DOHH2 (cell line): Measurements from ENCODE around the gene MRPL49.
A peak's percentile ranks its signal among the peaks of the same experiment; 100 is the strongest.

ENCODE experiments used
- H3F3A ChIP-seq: fragments of 200-600 bp; sonication (generic), shearing (Covaris generic); 2 replicates; pipeline ENCODE4 v1.6.0; 2016; ENCODE audit warnings: antibody characterized with exemption, mild to moderate bottlenecking; ENCODE audit not compliant: control insufficient read depth, insufficient read depth
- H3K27ac ChIP-seq: fragments of 200-600 bp; sonication (generic); 2 replicates; pipeline ENCODE4 v1.5.1; 2014; ENCODE audit warnings: low read depth, mild to moderate bottlenecking, low read length, moderate library complexity
- H3K27me3 ChIP-seq: fragments of 200-600 bp; sonication (generic); 2 replicates; pipeline ENCODE4 v1.6.1; 2014; ENCODE audit warnings: mild to moderate bottlenecking, low read length, mixed read lengths; ENCODE audit not compliant: control insufficient read depth
- H3K36me3 ChIP-seq: fragments of 200-600 bp; sonication (generic); 2 replicates; pipeline ENCODE4 v1.6.1; 2014; ENCODE audit warnings: mild to moderate bottlenecking, low read length, moderate library complexity, mixed read lengths; ENCODE audit not compliant: control insufficient read depth
- H3K4me1 ChIP-seq: fragments of 200-600 bp; sonication (generic); 2 replicates; pipeline ENCODE4 v1.6.1; 2014; ENCODE audit warnings: mild to moderate bottlenecking, low read length, mixed read lengths; ENCODE audit not compliant: control insufficient read depth
- H3K4me2 ChIP-seq: fragments of 200-600 bp; sonication (generic); 2 replicates; pipeline ENCODE4 v1.6.0; 2014; ENCODE audit warnings: mild to moderate bottlenecking, low read length, moderate library complexity
- H3K4me3 ChIP-seq: fragments of 200-600 bp; sonication (generic); 2 replicates; pipeline ENCODE4 v1.5.1; 2014; ENCODE audit warnings: mild to moderate bottlenecking, low read length, mixed read lengths
- H3K79me2 ChIP-seq: fragments of 200-600 bp; sonication (generic); 2 replicates; pipeline ENCODE4 v1.6.1; 2014; ENCODE audit warnings: mild to moderate bottlenecking, low read length, mixed read lengths; ENCODE audit not compliant: control insufficient read depth
- H3K9me2 ChIP-seq: fragments of 200-600 bp; sonication (generic); replicated peaks from 2 replicates; pipeline ENCODE4 v1.6.1; 2014; ENCODE audit warnings: mild to moderate bottlenecking, low read length, mixed read lengths; ENCODE audit not compliant: control insufficient read depth
- H3K9me3 ChIP-seq: fragments of 200-600 bp; sonication (generic); 2 replicates; pipeline ENCODE4 v1.6.1; 2014; ENCODE audit warnings: antibody characterized with exemption, low read length, mixed read lengths; ENCODE audit not compliant: control insufficient read depth, insufficient read depth
- H4K20me1 ChIP-seq: fragments of 200-600 bp; sonication (generic); 2 replicates; pipeline ENCODE4 v1.6.0; 2014; ENCODE audit warnings: low read depth, mild to moderate bottlenecking, antibody characterized with exemption, low read length, moderate library complexity; ENCODE audit not compliant: control insufficient read depth, insufficient read depth
- CTCF ChIP-seq: fragments of 200-600 bp; sonication (generic); IDR thresholded peaks from one replicate; pipeline ENCODE4 v1.5.1; 2014; ENCODE audit warnings: antibody characterized with exemption, mild to moderate bottlenecking, low read depth, low read length; ENCODE audit not compliant: poor library complexity, severe bottlenecking
- EZH2phosphoT487 ChIP-seq: fragments of 200-600 bp; sonication (generic); IDR thresholded peaks from 2 replicates; pipeline ENCODE4 v1.6.1; 2017; ENCODE audit warnings: borderline replicate concordance, mild to moderate bottlenecking, antibody characterized with exemption, low read length, moderate library complexity, mixed read lengths

MRPL49 gene

DNA sequence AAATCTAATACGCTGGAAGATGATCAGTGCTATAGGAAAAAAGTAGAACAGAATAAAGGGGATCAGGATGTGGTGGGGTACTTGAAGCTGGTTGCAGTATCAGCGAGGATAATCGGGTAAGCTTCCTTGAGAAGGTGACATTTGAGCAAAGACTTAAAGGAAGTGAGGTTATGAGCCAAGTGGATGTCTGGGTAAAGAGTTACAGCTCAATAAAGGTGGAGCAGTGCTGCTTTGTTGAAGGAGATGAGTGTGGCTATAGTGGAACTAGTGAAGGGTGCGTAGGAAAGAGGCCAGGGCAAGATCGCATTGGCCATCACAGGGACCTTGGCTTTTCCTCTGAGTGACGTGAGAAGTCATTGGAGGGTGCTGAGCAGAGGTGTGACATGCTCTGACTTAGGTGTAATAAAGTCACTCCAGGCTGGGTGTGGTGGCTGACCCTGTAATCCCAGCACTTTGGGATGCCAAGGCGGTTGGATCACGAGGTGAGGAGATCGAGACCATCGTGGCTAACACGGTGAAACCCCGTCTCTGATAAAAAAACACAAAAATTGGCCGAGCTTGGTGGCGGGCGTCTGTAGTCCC is 14.5 kb downstream of the MRPL49 start:
- Histone ChIP-seq H3K79me2 (peaks cover 37% of the 10 kb centered on the region), H3K27me3 (no peaks in the 10 kb centered on the region), H3K9me3 (no peaks in the 10 kb centered on the region), H3K9me2 (no peaks in the 10 kb centered on the region), H3K36me3 (peaks cover 25% of the 10 kb centered on the region), H3K27ac (no peak overlapping the region), H3F3A (peaks cover 21% of the 10 kb centered on the region), H3K4me1 (peaks cover 39% of the 10 kb centered on the region), H4K20me1 (peaks cover 4% of the 10 kb centered on the region; the same call in 1 of the 2 replicates), H3K4me2 (peak overlapping the region; percentile 99), H3K4me3 (peak overlapping the region; percentile 99)
- no peak for TF ChIP-seq EZH2phosphoT487
- no peak for TF ChIP-seq CTCF

GRCh38 chr11:65141896-65142494 is 19.9 kb downstream of the MRPL49 start:
- Histone ChIP-seq H3K4me2 (peak overlapping the region; percentile 46), H3F3A (peaks cover 16% of the 10 kb centered on the region; the same call in 1 of the 2 replicates), H3K4me1 (peaks cover 60% of the 10 kb centered on the region), H3K36me3 (peaks cover 3% of the 10 kb centered on the region; the same call in 1 of the 2 replicates), H3K79me2 (no peaks in the 10 kb centered on the region), H3K27ac (peak overlapping the region; percentile 29), H4K20me1 (no peaks in the 10 kb centered on the region), H3K4me3 (peak overlapping the region; percentile 27), H3K9me2 (no peaks in the 10 kb centered on the region), H3K27me3 (no peaks in the 10 kb centered on the region), H3K9me3 (peaks cover 7% of the 10 kb centered on the region; the same call in 1 of the 2 replicates)
- TF ChIP-seq CTCF (no peak), EZH2phosphoT487 (no peak)

DNA sequence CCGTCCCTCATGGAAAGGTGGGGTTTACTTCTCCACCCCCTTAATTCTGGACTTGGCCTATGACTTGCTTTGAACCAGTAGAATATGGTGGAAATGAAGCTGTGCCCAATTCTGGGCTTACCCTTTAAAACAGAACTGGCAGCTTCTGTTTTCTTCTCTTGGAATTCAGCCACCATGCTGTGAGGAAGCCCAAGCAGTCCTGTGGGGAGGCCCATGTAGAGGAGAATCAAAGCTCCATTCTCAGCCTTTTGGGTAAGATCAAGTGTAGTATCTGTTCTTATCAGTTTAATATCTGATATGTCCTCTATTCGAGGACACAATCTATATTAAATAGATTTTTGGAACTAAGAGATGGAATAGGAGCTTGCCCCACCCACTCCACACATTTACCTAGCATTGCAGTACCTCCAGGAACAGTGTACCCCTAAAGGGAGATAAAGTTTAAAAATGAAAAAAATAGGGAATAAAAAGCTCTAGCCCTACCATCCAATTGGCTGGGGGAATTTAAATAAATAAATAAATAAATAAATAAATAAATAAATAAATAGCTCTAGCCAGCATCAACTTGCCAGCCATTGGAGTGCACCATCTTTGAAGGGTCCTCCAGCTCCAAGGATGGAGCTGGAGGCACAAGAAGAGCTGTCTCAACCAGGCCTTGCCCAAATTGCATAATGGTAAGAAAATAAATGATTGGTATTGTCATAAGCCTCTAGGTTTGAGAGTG is 25.4 kb downstream of the MRPL49 start:
- H3K9me2 ChIP-seq, result no peaks in the 10 kb centered on the region
- H3K4me2 ChIP-seq, result no peak overlapping the region
- TF ChIP-seq CTCF (no peak), EZH2phosphoT487 (no peak)
- H3K79me2 ChIP-seq, result no peaks in the 10 kb centered on the region
- peak overlapping the region; percentile 63; the same call in 1 of the 2 replicates for H3K4me3 ChIP-seq
- H3K36me3 ChIP-seq, result no peaks in the 10 kb centered on the region
- peaks cover 22% of the 10 kb centered on the region for H3F3A ChIP-seq
- peaks cover 70% of the 10 kb centered on the region for H3K4me1 ChIP-seq
- H3K9me3 ChIP-seq, result peaks cover 9% of the 10 kb centered on the region; the same call in 1 of the 2 replicates
- peak overlapping the region; percentile 58; the same call in 1 of the 2 replicates for H3K27ac ChIP-seq
- no peaks in the 10 kb centered on the region for H4K20me1 ChIP-seq
- H3K27me3 ChIP-seq, result no peaks in the 10 kb centered on the region
